HG03439 (cell line): Measurements from ENCODE around the gene PSEN2.
"Not testable (repeated sequence)": the region's sequence is repeated elsewhere in the genome, so short reads cannot be mapped to it uniquely, and the experiment has no call there.

Experiments
- ATAC-seq: cut with Tn5 transposase; IDR thresholded peaks from one replicate; pipeline ENCODE4 v1.9.1; 2021; ENCODE audit warnings: mild to moderate bottlenecking, moderate library complexity; ENCODE audit not compliant: unreplicated experiment

Gene PSEN2

DNA sequence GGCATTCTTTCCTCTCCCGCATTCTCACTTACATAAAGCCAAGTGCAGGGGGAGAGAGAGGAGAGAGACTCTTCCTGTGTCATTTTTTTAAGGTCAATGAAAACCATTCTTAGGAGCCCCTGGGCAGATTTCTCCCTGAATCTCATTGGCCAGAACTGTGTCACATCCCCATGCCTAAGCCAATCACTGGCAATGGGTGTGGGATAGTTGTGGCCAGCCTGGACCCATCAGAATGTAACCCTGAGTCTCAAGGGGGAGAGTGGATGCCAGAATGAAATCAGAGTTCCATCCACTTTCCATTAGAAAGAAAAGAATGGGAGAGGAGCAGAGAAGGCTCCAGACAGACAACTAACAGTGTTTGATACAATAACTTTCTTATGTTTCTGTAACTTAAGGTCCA is 38.5 kb downstream of the PSEN2 start:
- ATAC-seq = no peak

DNA sequence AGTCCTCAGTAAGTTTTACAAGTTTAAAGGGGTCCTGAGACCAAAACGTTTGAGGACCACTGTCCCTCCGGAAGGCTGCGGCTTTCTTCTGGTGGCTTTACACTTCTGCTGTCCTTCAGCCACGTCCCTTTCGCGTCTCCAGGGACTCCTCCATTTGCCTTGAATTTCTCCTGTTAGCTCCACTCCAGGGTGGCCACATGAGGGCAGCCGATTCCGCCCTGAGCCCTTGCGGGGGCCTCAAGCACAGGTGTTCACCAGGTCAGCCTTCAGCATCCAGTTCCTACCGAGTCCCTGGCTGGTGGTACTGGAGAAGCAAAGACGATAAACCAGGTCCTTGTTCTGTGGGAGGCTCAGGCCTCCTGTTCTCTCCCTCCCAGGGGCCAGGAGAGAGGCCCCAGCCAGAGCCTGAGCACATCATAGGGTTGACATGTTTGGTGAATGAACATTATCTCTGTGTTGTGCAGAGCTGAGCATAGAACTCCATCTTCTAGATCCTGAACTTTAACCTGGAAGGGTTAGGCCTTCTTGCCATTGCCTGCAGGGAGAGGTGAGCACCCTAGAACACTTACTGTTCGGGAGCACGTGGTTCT is 42.3 kb downstream of the PSEN2 start:
- no peak for ATAC-seq

DNA sequence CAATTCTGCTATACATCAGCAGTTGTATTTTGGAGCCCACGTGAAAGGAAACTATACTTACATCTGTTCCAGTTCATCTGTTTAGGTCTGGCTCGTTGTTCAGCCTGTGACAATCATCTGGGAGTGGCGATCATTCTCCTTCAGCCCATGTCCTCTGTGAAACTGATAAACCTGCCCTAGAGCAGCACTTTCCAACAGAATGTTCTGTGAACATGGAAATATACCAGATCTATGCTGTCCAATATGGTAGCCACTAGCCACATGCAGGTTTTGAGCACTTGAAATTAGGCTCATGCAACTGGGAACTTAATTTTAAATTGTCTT is 45.2 kb downstream of the PSEN2 start:
- peak; percentile 24 for ATAC-seq

GRCh38 chr1:226916497-226916896 is 46.1 kb downstream of the PSEN2 start:
- no peak for ATAC-seq

- no peak for ATAC-seq
These were observed 49.2 kb downstream of the PSEN2 start for GRCh38 chr1:226919587-226919986.

DNA sequence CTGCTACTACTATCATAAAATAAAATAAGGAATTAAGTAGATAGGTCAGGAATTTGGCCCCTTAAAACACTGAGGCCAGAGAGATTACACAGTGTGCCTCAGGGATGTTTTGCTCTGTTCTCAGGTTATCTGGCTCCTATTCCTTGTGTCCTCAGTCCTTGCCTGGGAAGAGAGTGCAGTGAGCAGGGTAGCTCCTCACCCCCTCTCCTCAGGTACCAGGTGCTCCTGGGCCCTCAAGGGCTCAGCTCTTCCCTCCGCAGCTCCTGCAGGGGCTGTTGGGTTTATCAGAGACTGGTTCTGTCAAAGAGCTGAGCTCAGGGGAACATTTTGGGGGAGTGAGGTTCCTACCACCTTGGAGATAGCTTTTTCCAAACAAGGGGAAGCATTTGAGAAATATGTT is 49.6 kb downstream of the PSEN2 start:
- no peak for ATAC-seq

DNA sequence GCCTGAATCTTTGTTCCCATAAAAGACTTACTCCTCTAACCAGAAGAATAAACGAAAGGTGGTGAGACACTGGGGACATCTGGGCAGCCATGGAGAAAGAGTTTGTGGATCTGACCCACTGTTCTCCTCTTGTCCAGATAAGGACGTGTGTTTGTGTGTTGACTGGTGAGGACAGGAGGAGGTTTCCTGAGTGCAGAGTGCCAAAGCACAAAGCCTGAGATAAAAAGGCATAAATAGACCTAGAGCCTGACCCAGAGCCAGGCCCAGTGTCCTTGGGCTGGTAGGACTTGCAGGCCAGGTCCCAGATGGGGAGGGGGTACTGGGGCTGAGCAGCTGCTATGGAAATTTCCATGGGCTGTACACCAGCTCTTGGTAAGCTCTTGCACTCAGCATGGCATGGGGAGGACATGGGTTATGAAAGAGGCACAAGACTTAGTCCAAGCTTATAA is 50.1 kb downstream of the PSEN2 start:
- no peak for ATAC-seq

- no peak for ATAC-seq
These were observed 51.1 kb downstream of the PSEN2 start for GRCh38 chr1:226921504-226921903.

GRCh38 chr1:226929260-226930111 is 59.1 kb downstream of the PSEN2 start:
- ATAC-seq = not testable (repeated sequence)

DNA sequence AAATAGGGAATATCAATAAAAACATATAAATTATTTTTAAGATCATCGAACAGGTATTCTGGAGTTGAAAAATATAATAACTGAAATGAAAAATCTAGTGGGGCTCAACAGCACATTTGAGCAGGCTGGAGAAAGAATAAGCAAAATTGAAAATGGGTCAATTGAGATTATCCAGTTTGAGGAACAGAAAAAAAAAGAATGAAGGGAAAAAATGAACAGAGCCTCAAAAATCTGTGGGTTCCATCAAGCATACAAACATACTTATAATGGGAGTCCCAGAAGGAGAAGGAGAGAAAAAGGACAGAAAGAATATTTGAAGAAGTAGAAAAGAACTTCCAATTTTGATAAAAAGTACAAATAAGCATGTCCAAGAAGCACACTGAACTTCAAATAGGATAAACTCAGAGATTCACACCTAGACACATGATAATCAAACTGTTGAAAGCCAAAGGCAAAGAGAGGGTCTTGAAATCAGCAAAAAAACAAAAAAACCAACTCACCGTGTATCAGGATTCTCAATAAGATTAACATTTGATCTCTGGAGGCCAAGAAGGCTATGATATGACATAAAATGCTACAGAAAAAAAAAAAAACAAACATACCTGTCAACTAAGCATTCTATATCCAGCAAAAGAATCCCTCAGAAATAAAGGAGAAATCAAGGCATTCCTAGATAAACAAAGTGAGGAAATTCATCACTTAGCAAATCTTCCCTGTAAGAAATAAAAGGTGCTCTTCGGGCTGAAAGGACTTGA is 64.2 kb downstream of the PSEN2 start:
- ATAC-seq = no peak

DNA sequence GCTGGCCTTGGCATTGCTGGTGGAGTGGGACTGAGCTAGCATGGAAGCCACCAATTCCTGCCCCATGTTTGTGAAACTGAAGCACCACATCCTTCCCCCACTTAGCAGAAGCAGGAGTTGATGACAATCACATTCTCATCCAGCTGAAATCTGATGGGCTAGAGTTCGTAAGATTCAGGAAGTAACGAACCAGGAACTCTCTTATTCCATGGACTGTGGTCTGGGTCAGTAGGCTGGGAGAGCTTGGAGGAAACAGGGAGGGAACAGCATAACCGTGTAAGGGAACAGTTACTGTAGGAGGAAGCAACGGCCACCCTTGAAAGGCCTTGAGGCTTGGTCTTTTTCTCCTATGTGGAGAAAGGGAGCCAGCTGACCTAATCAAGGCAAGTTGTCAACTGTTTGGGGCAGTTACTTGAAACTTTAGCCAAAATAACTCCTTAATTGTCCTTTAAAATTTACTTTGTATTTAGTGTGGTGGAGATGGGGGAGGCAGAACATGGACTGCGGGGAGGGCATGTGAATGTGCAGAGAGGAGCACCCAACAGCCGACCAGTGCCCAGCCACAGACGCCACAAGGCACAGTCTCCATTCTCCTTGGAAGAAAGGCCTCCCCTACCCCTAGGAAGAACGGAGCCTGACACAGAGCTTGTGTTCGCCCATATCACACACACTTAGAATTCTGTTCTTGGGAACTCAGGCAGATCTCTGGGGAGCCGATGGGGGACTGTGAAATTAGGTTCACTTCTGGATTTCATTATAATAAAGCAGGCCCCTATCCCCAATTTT is 67.7 kb downstream of the PSEN2 start:
- no peak for ATAC-seq

DNA sequence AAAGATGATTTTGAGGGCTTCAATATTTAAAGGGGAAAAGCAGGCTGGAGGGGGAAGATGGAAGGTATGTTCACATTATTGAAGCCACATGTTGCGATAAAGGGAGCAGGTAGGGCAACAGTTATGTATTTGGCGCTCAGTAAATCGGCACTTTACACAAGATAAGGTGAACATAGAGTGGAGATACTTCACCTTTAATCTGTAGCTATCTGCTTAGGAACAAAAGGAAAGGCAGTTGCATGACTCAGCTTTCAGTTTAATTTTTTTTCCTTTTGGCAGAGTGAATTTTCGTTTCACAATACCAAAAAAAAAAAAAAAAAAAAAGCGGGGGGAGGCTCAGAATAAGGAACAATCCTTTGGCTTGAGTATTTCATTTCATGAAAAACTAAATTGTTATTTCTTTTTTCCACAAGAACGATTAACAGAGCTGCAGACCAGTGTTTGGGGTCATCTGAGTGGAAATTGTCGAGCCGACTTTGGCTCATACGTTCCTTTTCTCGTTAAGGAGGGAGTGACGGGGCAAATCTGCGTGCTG is 68.6 kb downstream of the PSEN2 start:
- ATAC-seq = no peak

DNA sequence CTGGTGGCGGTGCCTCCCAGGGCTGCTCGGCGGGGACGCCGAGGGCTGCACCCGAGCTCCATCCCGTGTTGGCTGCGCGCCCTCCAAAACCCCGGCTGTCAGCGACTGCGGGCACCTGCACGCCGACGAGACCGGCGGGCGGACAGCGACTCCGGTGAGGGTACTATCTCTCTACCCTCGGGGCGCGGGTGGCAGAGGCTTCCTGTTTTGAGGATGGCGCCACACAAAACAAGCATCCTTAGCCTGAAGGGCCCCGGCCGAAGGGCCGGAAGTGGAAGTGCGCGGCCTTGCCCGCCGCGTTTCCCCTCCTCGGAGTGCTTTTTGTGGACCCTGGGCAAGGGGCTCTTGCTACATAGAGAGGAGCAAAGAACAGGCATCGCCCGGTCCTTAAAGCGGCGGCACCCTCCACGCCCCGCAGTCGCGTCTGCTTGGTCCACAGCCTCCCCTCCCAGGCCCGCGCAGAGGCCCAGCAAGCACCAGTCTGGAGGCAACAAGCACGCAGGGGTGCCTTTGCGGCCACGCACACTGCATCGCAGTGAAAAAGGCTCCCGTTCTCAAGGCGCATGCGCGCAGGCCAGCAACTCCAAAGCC is 69.1 kb downstream of the PSEN2 start:
- peak; percentile 40 for ATAC-seq

DNA sequence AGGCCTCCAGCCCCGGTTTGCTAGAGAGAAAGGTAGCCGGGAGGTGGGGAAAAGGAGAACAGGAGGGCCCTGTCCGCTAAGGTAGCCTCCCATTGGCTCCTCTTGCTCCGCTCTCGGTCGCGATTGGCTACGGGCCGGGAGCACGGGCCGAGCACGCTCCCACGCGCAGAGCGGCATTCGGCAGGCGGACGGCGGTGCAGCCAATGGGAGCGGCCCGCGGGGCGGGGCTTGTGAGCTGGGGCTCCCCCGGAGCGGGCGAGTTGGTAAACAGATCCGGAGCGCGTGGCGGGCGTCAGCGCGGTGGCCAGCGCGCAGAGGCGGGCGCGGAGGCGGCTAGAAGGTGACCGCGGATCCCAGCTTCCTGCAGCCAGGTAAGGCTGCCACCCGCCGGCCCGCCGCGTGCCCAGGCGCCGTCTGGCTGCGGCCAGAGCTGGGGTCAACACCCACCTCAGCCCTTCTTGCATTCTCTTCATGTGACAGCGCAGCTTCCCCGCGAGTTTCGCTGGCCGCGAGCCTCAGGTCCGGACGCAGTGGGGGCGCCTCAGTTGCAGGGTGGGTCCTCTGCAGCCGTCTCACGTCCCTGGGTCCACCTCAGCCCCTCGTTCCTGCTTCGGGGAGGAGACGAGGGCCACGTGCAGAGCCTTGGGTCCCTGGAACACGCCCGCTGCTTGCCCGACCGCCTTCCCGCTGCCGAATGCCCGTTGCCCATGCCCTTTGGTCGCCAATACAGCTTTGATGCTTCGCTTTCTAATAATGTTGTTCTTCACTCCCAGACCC is 69.8 kb downstream of the PSEN2 start, which contains the start of gene COQ8A:
Gene COQ8A (plus strand): TSS at position 266 of the 777 bp plus-strand sequence. CDS start 21,092 bp downstream, outside the sequence.
- peak; percentile 97 for ATAC-seq

- no peak for ATAC-seq
These were observed 70.3 kb downstream of the PSEN2 start for GRCh38 chr1:226940806-226941067.

GRCh38 chr1:226942392-226942791 is 72.0 kb downstream of the PSEN2 start:
- no peak for ATAC-seq

DNA sequence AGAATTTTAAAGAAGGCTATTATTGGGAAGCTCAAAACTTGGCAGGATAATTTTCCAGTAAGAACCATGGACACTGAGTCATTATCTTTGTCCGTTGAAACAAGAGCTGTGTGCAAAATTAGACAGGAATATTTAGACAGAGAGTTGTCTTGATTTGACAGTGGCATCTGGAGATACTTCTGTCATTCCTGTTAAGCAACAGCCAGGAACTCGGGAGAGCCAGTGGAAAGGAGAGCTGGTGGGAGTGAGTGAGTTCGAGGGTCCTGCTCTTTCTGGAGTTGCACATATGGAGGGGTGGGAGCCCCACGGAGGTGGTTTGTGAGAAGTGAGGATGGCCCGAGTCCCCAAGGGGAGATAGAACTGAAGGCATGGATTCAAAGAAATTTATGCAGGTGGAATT is 72.7 kb downstream of the PSEN2 start:
- ATAC-seq = no peak

- no peak for ATAC-seq
These were observed 73.5 kb downstream of the PSEN2 start for GRCh38 chr1:226943927-226944326.

DNA sequence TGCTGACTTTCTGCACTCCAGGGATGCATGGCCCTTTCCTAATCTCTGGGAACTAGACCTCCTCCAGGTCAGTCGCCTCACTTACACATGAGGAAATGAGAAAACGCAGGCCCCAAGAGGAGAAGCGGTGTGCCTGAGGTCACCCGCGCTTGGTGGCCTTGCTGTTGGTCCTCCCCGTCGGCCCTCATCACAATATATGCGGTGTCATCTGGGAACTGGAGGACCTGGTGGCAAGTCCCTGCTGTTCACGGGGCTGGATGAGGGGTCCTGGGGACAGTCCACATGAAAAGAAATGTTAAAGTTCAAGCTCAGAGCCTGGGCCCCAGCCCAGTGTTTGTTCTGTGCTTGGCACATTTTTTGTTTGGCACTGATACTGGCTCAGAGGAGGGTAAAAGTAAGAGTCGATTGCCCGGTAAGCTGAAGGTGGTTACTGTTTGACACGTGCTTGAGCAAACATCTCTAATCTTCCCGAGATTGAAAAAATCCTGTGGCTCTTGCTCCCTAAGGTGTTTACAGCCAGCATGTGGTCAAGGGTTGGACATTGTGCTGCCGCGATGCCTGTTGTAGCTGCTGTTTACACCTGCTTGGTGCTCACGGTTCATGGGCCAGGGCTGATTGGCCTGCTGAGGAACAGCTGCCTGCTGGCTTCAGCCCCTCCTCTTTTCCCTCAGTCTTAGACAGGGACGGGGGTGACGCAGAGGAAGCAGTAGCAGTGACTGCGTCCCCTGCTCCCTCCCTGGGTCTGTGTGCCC is 74.9 kb downstream of the PSEN2 start:
- ATAC-seq = no peak
